GM12891 (cell line): ENCODE data around the gene ANKRD29.

Source experiments
- PAX5 ChIP-seq: IDR thresholded peaks from 2 replicates; pipeline ENCODE4 v1.6.1; 2011; ENCODE audit warnings: low read length, moderate library complexity, mild to moderate bottlenecking; ENCODE audit not compliant: insufficient read depth, severe bottlenecking
- POLR2A ChIP-seq: IDR thresholded peaks from 2 replicates; pipeline ENCODE4 v1.6.1; 2011; ENCODE audit warnings: low read depth, low read length, control low read depth
- POLR2AphosphoS5 ChIP-seq: IDR thresholded peaks from 2 replicates; pipeline ENCODE4 v1.6.1; 2011; ENCODE audit warnings: low read depth, low read length, control low read depth
- POU2F2 ChIP-seq: IDR thresholded peaks from 2 replicates; pipeline ENCODE4 v1.6.1; 2011; ENCODE audit warnings: low read depth, mild to moderate bottlenecking, control low read depth, low read length, moderate library complexity
- SPI1 ChIP-seq: IDR thresholded peaks from 2 replicates; pipeline ENCODE4 v1.6.1; 2011; ENCODE audit warnings: low read depth, low read length, control low read depth
- TAF1 ChIP-seq: IDR thresholded peaks from 2 replicates; pipeline ENCODE4 v1.6.1; 2011; ENCODE audit warnings: low read depth, low read length, control low read depth

DNA sequence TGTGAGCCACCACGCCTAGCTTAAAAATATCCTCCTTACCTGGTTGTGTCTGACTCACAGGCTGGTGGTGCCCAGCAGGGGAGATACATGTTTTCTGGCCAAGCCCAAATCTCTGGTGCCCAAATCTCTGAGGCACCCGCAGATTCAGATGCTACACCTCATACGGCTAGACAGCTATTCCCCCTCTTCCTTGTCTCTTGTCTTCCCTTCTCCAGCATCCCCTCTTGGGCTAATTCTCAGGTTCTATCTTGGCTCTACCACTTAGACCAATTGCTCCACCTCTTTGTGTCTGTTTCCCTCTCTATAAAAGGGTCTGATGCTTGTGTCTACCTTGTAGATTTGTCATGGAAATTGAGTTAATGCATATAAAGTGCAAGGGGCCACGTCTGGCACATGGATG is 39.9 kb upstream of the ANKRD29 start:
- TF ChIP-seq POLR2AphosphoS5 (no peak), POLR2A (no peak), TAF1 (no peak), PAX5 (no peak), SPI1 (no peak), POU2F2 (no peak)
